GM21619 (cell line): ENCODE results near the gene SMG6.

Source experiments
- ATAC-seq: cut with Tn5 transposase; IDR thresholded peaks from one replicate; pipeline ENCODE4 v1.9.1; 2021; ENCODE audit not compliant: unreplicated experiment

SMG6 gene

GRCh38 chr17:2110436-2110835 is 193.1 kb downstream of the SMG6 start:
- ATAC-seq: no peak

GRCh38 chr17:2108170-2108569 is 195.4 kb downstream of the SMG6 start:
- no peak for ATAC-seq

- ATAC-seq: no peak
Measured at GRCh38 chr17:2107506-2107905, 196.1 kb downstream of the SMG6 start.

- no peak for ATAC-seq
Measured at GRCh38 chr17:2107050-2107449, 196.5 kb downstream of the SMG6 start.

GRCh38 chr17:2106308-2106955 is 197.2 kb downstream of the SMG6 start:
- no peak for ATAC-seq

GRCh38 chr17:2105663-2106062 is 197.9 kb downstream of the SMG6 start:
- no peak for ATAC-seq

- ATAC-seq: no peak
Measured at GRCh38 chr17:2102931-2103809, 200.4 kb downstream of the SMG6 start.

GRCh38 chr17:2101448-2102257 is 201.9 kb downstream of the SMG6 start:
- no peak for ATAC-seq

- ATAC-seq: no peak
Measured at GRCh38 chr17:2095536-2095910, 208.1 kb downstream of the SMG6 start.

GRCh38 chr17:2094891-2095535 is 208.6 kb downstream of the SMG6 start:
- ATAC-seq: no peak

- ATAC-seq: no peak
Measured at GRCh38 chr17:2093349-2093748, 210.2 kb downstream of the SMG6 start.

- no peak for ATAC-seq
Measured at GRCh38 chr17:2092253-2092652, 211.3 kb downstream of the SMG6 start.

GRCh38 chr17:2090804-2091534 is 212.6 kb downstream of the SMG6 start:
- ATAC-seq: no peak

GRCh38 chr17:2090210-2090641 is 213.4 kb downstream of the SMG6 start:
- no peak for ATAC-seq

GRCh38 chr17:2089021-2089422 is 214.6 kb downstream of the SMG6 start:
- peak; percentile 20 for ATAC-seq

- ATAC-seq: peak; percentile 37
Measured at GRCh38 chr17:2087597-2088211, 215.9 kb downstream of the SMG6 start.

GRCh38 chr17:2086306-2086705 is 217.3 kb downstream of the SMG6 start:
- no peak for ATAC-seq

- ATAC-seq: no peak
Measured at GRCh38 chr17:2085648-2085949, 218.0 kb downstream of the SMG6 start.

GRCh38 chr17:2084766-2085647 is 218.6 kb downstream of the SMG6 start:
- ATAC-seq: no peak
